ENCODE results near the gene AKT1S1.

The AKT1S1 gene

DNA sequence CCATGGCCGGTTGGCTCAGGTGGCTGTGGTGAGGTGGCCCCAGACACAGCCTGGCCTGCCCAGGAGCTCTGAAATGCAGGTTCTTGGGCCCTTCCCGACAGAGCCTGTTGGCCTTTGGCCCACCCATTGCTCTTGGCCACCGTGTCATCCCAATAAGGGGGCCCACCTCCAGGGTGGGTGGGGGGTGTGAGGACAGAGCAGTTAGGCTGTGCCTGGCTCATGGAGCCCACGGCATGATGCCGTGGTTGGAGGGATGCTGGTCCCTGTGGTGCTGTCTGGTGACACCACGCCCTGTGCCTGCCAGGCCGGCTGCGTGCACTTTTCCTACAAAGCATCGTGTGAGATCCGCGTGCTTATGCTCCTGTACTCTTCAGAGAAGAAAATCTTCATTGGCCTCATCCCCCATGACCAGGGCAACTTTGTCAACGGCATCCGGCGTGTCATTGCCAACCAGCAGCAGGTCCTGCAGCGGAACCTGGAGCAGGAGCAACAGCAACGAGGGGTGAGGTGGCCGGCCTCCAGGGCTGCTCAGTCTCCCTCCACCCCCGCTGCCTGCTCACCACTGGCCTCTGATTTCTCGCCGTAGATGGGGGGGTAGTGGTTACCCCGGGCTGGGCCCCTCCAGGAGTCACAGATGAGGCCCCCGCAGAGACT, 17.3 kb downstream of the AKT1S1 start:
- DNase-seq, result no peak
- Histone ChIP-seq H3K27me3 (no peaks in the 10 kb centered on the region), H3K4me3 (ENCODE audit: low read depth, low read length) (no peak overlapping the region), H3K36me3 (peaks cover 90% of the 10 kb centered on the region), H3K4me1 (peaks cover 11% of the 10 kb centered on the region), H3K9me3 (no peaks in the 10 kb centered on the region; the same call in 1 of the 2 replicates)
- TF ChIP-seq, protein P1, sequence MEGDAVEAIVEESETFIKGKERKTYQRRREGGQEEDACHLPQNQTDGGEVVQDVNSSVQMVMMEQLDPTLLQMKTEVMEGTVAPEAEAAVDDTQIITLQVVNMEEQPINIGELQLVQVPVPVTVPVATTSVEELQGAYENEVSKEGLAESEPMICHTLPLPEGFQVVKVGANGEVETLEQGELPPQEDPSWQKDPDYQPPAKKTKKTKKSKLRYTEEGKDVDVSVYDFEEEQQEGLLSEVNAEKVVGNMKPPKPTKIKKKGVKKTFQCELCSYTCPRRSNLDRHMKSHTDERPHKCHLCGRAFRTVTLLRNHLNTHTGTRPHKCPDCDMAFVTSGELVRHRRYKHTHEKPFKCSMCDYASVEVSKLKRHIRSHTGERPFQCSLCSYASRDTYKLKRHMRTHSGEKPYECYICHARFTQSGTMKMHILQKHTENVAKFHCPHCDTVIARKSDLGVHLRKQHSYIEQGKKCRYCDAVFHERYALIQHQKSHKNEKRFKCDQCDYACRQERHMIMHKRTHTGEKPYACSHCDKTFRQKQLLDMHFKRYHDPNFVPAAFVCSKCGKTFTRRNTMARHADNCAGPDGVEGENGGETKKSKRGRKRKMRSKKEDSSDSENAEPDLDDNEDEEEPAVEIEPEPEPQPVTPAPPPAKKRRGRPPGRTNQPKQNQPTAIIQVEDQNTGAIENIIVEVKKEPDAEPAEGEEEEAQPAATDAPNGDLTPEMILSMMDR (IDR thresholded peaks at IDR 0.05; ENCODE audit: low read depth, low read length), result no peak

DNA sequence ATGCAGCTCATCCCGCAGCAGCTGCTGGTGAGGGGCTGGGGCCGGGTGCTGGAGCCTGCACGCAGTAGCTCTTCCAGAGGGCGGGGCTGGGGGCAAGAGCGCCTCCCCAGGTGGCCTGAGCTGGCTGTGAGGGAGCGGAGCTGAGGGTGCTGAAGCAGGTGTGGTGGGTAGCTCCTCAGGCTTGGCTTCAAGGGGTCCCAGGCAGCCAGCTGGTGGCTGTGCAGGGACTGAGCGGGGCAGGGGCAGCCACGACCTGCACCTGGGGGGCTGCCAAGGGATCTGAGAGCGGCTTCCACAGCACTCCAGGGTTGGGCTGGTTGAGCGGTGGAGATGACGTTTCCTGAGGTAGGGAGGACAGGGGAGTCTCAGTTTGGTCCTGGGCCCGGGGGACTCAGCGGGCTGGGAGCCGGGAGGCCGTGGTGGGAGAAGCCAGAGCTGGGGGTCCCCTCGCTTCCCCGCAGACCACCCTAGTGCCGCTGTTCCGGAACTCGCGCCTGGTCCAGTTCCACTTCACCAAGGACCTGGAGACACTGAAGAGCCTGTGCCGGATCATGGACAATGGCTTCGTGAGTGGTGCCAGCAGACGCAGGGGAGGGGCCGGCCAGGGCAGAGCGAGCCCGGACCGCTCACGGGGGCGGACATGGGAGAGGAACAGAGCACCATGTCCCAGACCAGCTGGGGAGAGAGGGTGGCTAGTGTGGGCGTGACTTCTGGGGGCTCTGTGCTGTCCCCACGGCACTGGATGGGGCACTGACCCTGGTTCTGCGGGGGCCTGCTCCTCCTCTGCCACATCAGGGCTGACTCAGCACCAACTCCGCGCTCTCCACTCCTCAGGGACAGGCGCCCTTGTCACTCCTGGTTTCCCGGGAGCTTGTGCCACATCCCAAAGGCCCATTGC, 18.8 kb downstream of the AKT1S1 start:
- TF ChIP-seq, protein P1 (IDR thresholded peaks at IDR 0.05; ENCODE audit: low read depth, low read length), result no peak
- Histone ChIP-seq H3K36me3 (peaks cover 82% of the 10 kb centered on the region), H3K4me1 (peaks cover 11% of the 10 kb centered on the region), H3K4me3 (ENCODE audit: low read depth, low read length) (no peak overlapping the region), H3K27me3 (no peaks in the 10 kb centered on the region), H3K9me3 (no peaks in the 10 kb centered on the region; the same call in 1 of the 2 replicates)
- no peak for DNase-seq

DNA sequence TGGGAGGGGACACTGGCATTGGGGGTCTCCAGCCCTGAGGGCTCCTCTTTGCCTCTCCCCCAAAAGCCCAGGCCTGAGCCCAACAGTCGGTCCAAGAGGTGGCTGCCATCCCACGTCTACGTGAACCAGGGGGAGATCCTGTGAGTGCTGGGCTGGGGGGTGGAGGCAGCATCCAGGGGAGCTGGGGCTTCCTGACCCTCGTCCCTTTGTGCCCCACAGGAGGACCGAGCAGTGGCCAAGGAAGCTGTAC, 19.4 kb downstream of the AKT1S1 start:
- H3K36me3 ChIP-seq, result peaks cover 76% of the 10 kb centered on the region
- TF ChIP-seq, protein P1 (IDR thresholded peaks at IDR 0.05; ENCODE audit: low read depth, low read length), result no peak
- H3K4me1 ChIP-seq, result peaks cover 11% of the 10 kb centered on the region

DNA sequence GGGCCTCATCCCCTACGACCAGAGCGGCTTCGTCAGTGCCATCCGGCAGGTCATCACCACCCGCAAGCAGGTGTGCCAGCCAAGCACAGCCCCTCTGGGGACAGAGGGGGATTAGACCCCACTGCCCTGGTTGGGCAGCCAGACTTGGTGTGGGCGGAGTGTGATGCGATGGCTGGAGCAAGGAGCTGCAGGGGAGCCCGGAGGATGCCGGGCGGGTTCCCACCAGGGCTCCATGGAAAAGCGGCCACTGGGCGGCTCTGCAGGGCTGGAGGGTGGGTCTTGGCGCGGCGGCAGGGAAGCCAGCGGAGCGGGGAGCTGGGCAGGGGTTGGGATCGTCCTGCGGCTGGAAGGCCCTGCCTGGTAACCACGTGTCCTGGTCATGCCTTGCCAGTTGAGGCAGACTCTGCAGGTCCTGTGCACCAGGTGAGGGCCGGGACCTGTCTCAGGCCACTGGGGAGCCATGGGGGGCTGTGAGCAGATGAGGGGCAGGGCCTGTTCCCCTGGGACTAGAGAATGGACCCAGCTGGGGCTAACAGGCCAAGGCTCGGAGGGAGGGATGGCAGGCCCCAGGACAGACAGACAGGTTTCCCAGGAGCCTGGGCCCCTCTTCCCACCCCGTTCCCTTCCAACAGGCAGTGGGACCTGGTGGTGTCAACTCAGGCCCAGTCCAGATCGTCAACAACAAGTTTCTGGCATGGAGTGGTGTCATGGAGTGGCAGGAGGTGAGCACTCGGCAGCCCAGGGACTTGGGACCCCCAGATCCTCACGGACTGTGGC, 19.9 kb downstream of the AKT1S1 start:
- H3K9me3 ChIP-seq, result no peaks in the 10 kb centered on the region
- peaks cover 71% of the 10 kb centered on the region for H3K36me3 ChIP-seq
- no peaks in the 10 kb centered on the region for H3K27me3 ChIP-seq
- H3K4me1 ChIP-seq, result peaks cover 8% of the 10 kb centered on the region
- DNase-seq, result no peak
- H3K4me3 ChIP-seq (ENCODE audit: low read depth, low read length), result no peak overlapping the region
- TF ChIP-seq, protein P1 (IDR thresholded peaks at IDR 0.05; ENCODE audit: low read depth, low read length), result no peak

More for the DNA sequence above, 19.4 kb downstream of the AKT1S1 start:
- H3K4me3 ChIP-seq (ENCODE audit: low read depth, low read length), result no peak overlapping the region
- H3K9me3 ChIP-seq, result no peaks in the 10 kb centered on the region
- no peaks in the 10 kb centered on the region for H3K27me3 ChIP-seq
- no peak for DNase-seq

DNA sequence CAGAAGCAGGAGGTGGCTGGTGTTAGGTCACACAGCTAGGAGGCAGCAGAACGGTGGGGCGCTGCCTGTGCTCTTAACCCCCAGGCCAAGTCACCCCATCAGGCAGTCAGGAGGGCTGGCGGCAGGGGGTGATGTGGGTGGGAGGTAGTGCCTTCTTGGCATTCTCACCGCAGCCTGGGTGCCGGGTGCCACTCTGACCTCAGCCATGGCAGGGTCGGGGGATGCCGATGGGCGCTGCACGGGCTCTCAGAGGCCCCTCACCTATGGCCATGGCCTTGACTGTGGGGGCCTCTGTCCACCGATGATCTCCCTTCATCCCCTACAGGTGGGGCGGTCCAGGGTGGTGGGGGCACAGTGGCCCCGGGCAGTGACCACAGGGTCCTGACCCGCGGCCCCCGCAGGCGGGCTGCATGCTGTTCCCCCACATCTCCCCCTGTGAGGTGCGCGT, 20.6 kb downstream of the AKT1S1 start:
- H3K36me3 ChIP-seq, result peaks cover 67% of the 10 kb centered on the region
- TF ChIP-seq, protein P1 (IDR thresholded peaks at IDR 0.05; ENCODE audit: low read depth, low read length), result no peak
- DNase-seq, result no peak
- no peaks in the 10 kb centered on the region for H3K27me3 ChIP-seq
- H3K4me3 ChIP-seq (ENCODE audit: low read depth, low read length), result no peak overlapping the region
- H3K9me3 ChIP-seq, result no peaks in the 10 kb centered on the region
- H3K4me1 ChIP-seq, result peaks cover 8% of the 10 kb centered on the region
